LHCN-M2 (cell line): ENCODE measurements around the gene BTRC. TPM values are rescaled to one million over a fixed set of nuclear protein-coding genes. Genes with fewer than 3 reads are reported as not detected.

Experiments
- DNase-seq: peaks from one replicate; pipeline ENCODE4 v3.0.0-alpha.2; 2012; ENCODE audit warnings: low read depth
- total RNA-seq: library from RNA; depleted of rRNA; stranded (reverse); fragments of >200 nt; gene quantifications from 2 replicates; pipeline ENCODE4 v1.2.3, GENCODE V29; 2014

The BTRC gene
- total RNA-seq, 1 experiment from 2014 or later: 8.3 TPM

DNA sequence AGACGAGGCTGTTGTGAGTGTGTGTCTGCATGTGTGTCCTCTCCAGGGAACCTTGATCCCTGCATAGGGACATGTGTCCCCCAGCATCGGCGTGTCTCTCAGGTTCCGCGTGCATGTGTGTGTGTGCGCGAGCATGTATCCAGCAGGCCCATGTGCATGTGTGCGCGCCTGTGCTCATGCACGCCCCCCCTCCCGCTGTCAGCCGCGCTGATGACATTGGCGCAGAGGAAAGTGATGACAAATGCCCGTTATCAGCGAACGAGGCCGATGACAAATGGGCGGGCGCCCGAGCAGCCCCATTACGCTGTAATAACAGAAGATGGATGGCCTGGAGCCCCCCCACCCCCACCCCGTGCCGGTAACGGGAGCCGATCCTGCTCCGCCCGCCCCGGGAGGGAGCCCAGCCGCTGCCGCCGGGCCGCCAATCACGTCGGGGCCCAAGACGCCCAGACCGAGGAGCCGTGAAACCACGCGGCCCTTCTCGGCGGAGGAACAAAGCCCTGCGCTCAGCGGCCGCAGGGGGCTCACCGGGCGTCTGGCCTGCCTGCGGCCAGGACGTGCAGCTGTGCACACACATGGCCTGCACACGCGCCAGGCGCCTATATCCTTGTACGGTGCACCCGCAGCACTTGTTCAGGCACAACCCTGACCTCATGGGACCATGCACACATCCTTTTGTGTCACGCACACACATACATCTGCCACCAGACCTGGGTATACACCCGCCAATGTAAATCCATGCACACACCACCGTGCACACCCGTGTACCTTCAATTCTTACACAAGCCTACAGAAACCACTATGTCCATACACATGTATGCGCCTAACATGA is 212.6 kb downstream of the BTRC start:
- DNase-seq: no peak

DNA sequence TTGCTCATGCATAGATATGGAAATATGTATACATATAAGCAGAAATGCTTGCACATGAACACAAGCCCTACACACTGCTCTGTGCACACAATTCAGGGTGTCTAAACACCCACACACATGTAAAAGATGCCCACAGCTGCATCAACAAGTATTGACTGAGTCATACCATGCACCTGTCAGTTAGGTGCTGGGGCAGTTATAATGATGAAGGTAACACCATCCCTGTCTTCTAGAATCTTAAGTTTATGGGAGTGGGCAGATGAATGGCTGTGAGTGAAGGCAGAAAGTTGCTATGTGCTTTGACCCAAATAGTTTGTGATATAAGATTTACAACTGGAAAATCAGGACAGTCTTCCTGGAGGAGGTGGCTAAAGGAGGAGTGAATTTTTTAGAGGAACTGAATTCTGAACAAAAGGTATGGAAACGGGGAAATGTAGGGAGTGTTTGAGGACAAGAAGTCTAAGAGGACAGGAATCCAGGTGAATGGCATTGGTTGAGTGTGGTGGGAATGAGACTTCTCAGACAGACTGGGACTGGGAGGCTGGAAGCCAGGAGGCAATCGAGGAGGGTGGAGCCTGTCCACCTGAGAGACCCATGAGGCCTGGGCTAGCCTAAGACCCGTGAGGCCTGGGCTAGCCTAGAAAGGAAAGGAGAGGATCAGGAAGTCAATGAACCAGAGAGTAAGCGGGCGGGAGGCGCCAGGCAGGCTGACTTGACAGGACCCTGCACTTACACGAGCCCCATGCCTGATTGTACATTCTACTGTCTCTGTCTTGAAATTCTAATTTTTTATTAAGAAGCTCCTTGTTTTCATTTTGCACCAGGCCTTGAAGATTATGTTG is 213.4 kb downstream of the BTRC start:
- peak; percentile 48 for DNase-seq

GRCh38 chr10:101568054-101568745 is 214.2 kb downstream of the BTRC start:
- no peak for DNase-seq

- DNase-seq: no peak
Observed at GRCh38 chr10:101569323-101569621, 215.3 kb downstream of the BTRC start.

- peak; percentile 34 for DNase-seq
Observed at GRCh38 chr10:101569622-101570427, 215.9 kb downstream of the BTRC start.

GRCh38 chr10:101570428-101571270 is 216.7 kb downstream of the BTRC start:
- no peak for DNase-seq

- no peak for DNase-seq
Observed at GRCh38 chr10:101571271-101571925, 217.4 kb downstream of the BTRC start.

DNA sequence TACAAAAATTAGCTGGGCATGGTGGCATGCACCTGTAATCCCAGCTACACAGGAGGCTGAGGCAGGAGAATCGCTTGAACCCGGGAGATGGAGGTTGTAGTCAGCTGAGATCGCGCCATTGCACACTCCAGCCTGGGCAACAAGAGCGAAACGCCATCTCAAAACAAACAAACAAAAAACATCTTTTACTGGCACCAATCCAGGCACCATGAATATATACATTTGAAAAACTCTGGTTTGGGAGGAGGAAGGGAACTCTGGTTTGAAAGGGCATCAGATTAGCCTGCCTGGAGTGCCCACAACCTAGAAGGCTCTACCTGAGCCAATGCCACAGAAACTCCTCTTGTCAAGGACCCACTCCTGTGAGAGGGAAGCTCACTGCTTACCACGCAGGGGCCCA is 218.2 kb downstream of the BTRC start:
- DNase-seq: no peak

- DNase-seq: no peak
Observed at GRCh38 chr10:101572785-101573184, 218.8 kb downstream of the BTRC start.

DNA sequence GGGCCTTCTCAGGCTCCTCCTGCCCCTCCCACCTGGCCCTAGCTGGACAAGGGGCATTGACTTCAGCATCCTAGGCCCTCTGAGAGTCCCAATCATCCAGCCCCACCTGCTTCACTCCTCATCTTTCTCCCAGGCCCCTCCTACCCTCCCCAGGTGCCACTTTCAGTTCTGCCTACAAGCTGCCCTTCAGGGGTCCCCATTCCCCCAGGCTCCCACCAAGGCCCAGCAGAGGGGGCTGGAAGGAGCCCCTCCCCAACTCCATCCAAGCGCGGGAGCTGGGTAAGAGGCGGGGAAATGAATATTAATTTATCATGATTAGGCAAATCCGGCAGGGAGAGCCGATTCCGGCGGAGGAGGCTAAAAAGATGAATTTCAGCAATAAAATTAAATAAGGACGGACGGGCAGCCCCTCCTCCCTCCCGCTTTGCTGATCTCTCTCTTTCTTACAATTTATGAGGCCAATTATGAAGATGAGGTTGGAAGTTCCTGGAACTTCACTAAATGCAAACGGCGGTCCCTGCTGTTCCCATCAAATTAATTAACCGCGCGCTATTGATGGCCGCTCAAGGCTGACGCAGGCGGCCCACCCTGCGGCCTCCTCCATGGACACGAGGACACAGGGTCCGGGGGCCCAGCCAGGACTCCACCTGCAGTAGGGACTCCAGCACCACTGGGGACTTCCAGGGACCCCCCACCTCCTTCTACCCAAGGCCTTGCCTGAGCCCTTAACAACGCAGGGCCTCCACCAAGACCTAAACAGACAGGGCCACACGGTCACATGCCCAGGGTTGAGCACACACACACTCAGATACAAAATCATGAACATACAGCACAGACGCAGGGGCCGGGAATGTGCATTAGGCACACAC is 220.2 kb downstream of the BTRC start:
- no peak for DNase-seq

GRCh38 chr10:101575091-101575490 is 221.1 kb downstream of the BTRC start:
- DNase-seq: no peak

- DNase-seq: no peak
Observed at GRCh38 chr10:101575580-101576210, 221.7 kb downstream of the BTRC start.

DNA sequence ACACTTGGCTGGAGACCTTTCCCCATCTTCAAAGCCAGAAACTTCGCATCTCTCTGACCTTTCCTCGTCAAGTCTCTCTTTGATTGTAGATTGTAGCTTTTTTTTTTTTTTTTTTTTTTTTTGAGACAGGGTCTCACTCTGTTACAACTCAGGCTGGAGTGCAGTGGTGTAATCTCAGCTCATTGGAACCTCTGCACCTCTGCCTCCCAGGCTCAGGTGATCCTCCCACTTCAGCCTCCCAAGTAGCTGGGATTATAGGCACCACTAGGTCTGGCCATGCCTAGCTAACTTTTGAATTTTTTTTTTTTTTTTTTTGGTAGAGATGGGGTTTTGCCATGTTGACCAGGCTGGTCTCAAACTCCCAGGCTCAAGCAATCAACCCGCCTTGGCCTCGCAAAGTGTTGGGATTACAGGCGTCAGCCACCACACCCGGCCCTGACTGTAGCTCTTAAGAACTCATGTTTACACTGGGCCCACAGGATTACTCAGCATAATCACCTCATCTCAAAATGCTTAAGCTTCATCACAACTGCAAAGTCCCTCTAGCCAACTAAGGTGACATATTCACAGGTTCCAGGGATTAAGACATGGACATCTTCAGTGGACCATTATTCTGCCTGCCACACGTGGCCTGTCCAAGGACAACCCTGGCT is 222.4 kb downstream of the BTRC start:
- DNase-seq: no peak

DNA sequence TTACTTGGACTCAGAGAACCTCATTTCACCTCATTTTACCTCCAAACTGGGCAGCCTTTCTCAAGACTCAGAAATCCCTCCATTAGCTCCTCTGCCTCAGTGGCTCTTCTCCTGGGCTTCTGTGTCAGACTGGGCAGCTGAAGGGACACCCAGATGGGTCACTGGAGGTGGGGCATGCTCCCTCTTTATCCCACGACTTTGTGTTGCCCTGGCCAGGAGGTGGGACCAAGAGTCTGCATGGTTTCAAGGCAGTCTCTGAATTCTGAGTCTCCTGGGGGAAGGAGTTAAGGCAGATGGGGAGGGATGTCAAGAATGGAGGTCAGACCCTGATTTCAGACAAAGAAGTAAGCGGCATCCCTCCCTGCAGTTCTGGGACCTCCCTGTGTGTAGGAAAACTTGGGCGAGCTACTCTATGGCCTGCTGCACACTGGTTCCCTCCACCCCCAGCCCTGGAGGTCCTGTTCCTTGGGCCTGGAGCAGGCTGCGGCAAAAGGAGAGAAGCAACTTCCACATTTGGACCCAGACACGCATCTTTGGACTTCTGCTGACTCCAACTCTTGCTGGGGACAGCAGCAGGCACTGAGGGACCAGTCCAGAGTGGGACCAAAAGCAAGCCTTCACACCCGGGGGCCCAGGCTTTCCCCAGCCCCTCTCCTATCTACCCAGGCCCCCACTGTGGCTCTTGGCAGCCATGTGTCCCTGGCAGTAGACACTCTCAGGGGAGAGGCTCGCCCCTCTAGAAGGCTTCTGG is 223.3 kb downstream of the BTRC start:
- no peak for DNase-seq

DNA sequence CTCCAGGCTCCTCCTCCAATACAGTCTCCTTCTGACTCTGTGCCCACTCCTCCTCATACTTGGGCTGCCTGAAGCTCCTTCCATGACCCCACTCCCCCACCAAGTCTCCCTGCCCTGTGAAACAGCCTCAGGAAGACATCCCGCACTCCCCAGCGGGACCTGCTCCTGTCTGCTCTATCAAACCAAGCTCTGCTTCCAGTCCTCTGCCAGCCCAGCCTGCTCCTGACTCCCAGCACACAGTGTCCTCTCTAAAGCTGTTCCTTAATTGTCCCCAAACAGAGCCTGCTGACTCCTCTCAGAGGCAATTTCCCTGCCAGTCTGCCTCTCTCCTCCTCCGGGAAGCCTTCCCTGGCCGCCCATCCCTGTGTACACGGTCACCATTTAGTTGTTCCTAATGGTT is 224.2 kb downstream of the BTRC start:
- no peak for DNase-seq

GRCh38 chr10:101578803-101579515 is 225.0 kb downstream of the BTRC start:
- DNase-seq: no peak

- no peak for DNase-seq
Observed at GRCh38 chr10:101579516-101579870, 225.5 kb downstream of the BTRC start.
